ENCODE results near the gene SLC15A4.
"Not testable (repeated sequence)": the region's sequence is repeated elsewhere in the genome, so short reads cannot be mapped to it uniquely, and the experiment has no call there.

SLC15A4 gene

GRCh38 chr12:128813392-128813791, 10.4 kb downstream of the SLC15A4 start:
- no peak for DNase-seq

- DNase-seq, result no peak
Observed at GRCh38 chr12:128811806-128812205, 12.0 kb downstream of the SLC15A4 start.

GRCh38 chr12:128810182-128811127, 13.3 kb downstream of the SLC15A4 start:
- DNase-seq, result no peak

GRCh38 chr12:128808651-128809050, 15.1 kb downstream of the SLC15A4 start:
- DNase-seq, result no peak

- no peak for DNase-seq
Observed at GRCh38 chr12:128807161-128807724, 16.5 kb downstream of the SLC15A4 start.

- no peak for DNase-seq
Observed at GRCh38 chr12:128806573-128806972, 17.2 kb downstream of the SLC15A4 start.

- not testable (repeated sequence) for DNase-seq
Observed at GRCh38 chr12:128805406-128805805, 18.4 kb downstream of the SLC15A4 start.

- no peak for DNase-seq
Observed at GRCh38 chr12:128804762-128805161, 19.0 kb downstream of the SLC15A4 start.

- no peak for DNase-seq
Observed at GRCh38 chr12:128803788-128804187, 20.0 kb downstream of the SLC15A4 start.

GRCh38 chr12:128802756-128803155, 21.0 kb downstream of the SLC15A4 start:
- DNase-seq, result no peak

GRCh38 chr12:128801879-128802391, 21.8 kb downstream of the SLC15A4 start:
- DNase-seq, result no peak

- DNase-seq, result no peak
Observed at GRCh38 chr12:128800606-128801005, 23.2 kb downstream of the SLC15A4 start.

- DNase-seq, result no peak
Observed at GRCh38 chr12:128798571-128799341, 25.0 kb downstream of the SLC15A4 start.

- DNase-seq, result no peak
Observed at GRCh38 chr12:128797119-128798118, 26.3 kb downstream of the SLC15A4 start.

- no peak for DNase-seq
Observed at GRCh38 chr12:128796439-128797118, 27.2 kb downstream of the SLC15A4 start.

GRCh38 chr12:128795530-128796361, 28.0 kb downstream of the SLC15A4 start:
- DNase-seq, result no peak

- no peak for DNase-seq
Observed at GRCh38 chr12:128794661-128795529, 28.9 kb downstream of the SLC15A4 start.

- no peak for DNase-seq
Observed at GRCh38 chr12:128793701-128794100, 30.1 kb downstream of the SLC15A4 start.

- DNase-seq, result no peak
Observed at GRCh38 chr12:128792881-128793280, 30.9 kb downstream of the SLC15A4 start.

Measured in NCI-H2081 treated with DMSO at 0.1 percent for 48 hours (cell line).